ENCODE data around the gene ADCY4.
"Not testable (repeated sequence)": the region's sequence is repeated elsewhere in the genome, so short reads cannot be mapped to it uniquely, and the experiment has no call there.

Gene ADCY4

GRCh38 chr14:24334431-24335291 lies at the start of gene ADCY4:
ADCY4 (minus strand) TSS chr14:24335071; CDS start chr14:24334652, 419 bp downstream.
- DNase-seq, result no peak

GRCh38 chr14:24384169-24384568 lies 49.3 kb upstream of the ADCY4 start:
- DNase-seq, result no peak

- DNase-seq, result no peak
Measured at GRCh38 chr14:24382064-24382371, 47.1 kb upstream of the ADCY4 start.

GRCh38 chr14:24381363-24382063 lies 46.6 kb upstream of the ADCY4 start:
- no peak for DNase-seq

- no peak for DNase-seq
Measured at GRCh38 chr14:24379907-24380730, 45.2 kb upstream of the ADCY4 start.

- no peak for DNase-seq
Measured at GRCh38 chr14:24378981-24379906, 44.4 kb upstream of the ADCY4 start.

- no peak for DNase-seq
Measured at GRCh38 chr14:24378327-24378726, 43.5 kb upstream of the ADCY4 start.

- DNase-seq, result no peak
Measured at GRCh38 chr14:24377657-24378056, 42.8 kb upstream of the ADCY4 start.

GRCh38 chr14:24377126-24377525 lies 42.3 kb upstream of the ADCY4 start:
- DNase-seq, result no peak

GRCh38 chr14:24376448-24377070 lies 41.7 kb upstream of the ADCY4 start:
- DNase-seq, result no peak

- no peak for DNase-seq
Measured at GRCh38 chr14:24372701-24373416, 38.0 kb upstream of the ADCY4 start.

- DNase-seq, result not testable (repeated sequence)
Measured at GRCh38 chr14:24371605-24372004, 36.7 kb upstream of the ADCY4 start.

- DNase-seq, result no peak
Measured at GRCh38 chr14:24370748-24371147, 35.9 kb upstream of the ADCY4 start.

- no peak for DNase-seq
Measured at GRCh38 chr14:24369907-24370687, 35.2 kb upstream of the ADCY4 start.

- DNase-seq, result no peak
Measured at GRCh38 chr14:24369463-24369862, 34.6 kb upstream of the ADCY4 start.

GRCh38 chr14:24368562-24369252 lies 33.8 kb upstream of the ADCY4 start:
- DNase-seq, result no peak

- DNase-seq, result no peak
Measured at GRCh38 chr14:24368212-24368561, 33.3 kb upstream of the ADCY4 start.

- no peak for DNase-seq
Measured at GRCh38 chr14:24367514-24368211, 32.8 kb upstream of the ADCY4 start, which contains the start of gene NFATC4. NFATC4 (plus strand) TSS chr14:24368184; CDS start chr14:24368341, 157 bp downstream.
